ENCODE results near the gene PLEKHA7. TPM values are rescaled to one million over a fixed set of nuclear protein-coding genes. Genes with fewer than 3 reads are reported as not detected.

Gene PLEKHA7
- total RNA-seq, 4 donors from 2014 or later: 23.6 to 47.5 (median 32.7) TPM

- Histone ChIP-seq H3K36me3 (peaks cover 11% of the 10 kb centered on the region), H3K27me3 (no peaks in the 10 kb centered on the region), H3K9me3 (no peaks in the 10 kb centered on the region), H3K27ac (no peak overlapping the region), H3K4me1 (peaks cover 20% of the 10 kb centered on the region), H3K4me3 (no peak overlapping the region)
- TF ChIP-seq EP300 (IDR thresholded peaks at IDR 0.05) (no peak), POLR2AphosphoS5 (IDR thresholded peaks at IDR 0.05) (no peak), POLR2A (IDR thresholded peaks at IDR 0.05) (no peak), CTCF (IDR thresholded peaks at IDR 0.05) (no peak)
- WGBS: 81% methylated on average over 4 of the region's 4 CpGs
- no peak for DNase-seq (ENCODE audit: low spot score in 2 of 2)
Measured at GRCh38 chr11:16857186-16857585, 157.0 kb downstream of the PLEKHA7 start.

GRCh38 chr11:16856022-16856471 lies 158.2 kb downstream of the PLEKHA7 start:
- no peak overlapping the region for H3K27ac ChIP-seq
- no peaks in the 10 kb centered on the region for H3K27me3 ChIP-seq
- peaks cover 9% of the 10 kb centered on the region for H3K4me1 ChIP-seq
- H3K9me3 ChIP-seq: no peaks in the 10 kb centered on the region
- no peak for DNase-seq (ENCODE audit: low spot score in 2 of 2)
- TF ChIP-seq EP300 (IDR thresholded peaks at IDR 0.05): no peak
- TF ChIP-seq CTCF (IDR thresholded peaks at IDR 0.05): no peak
- TF ChIP-seq POLR2A (IDR thresholded peaks at IDR 0.05): no peak
- no peak for TF ChIP-seq POLR2AphosphoS5 (IDR thresholded peaks at IDR 0.05)
- H3K4me3 ChIP-seq: no peak overlapping the region
- H3K36me3 ChIP-seq: peaks cover 15% of the 10 kb centered on the region
- WGBS: 63% methylated on average over 3 of the region's 3 CpGs

GRCh38 chr11:16854979-16855378 lies 159.2 kb downstream of the PLEKHA7 start:
- Histone ChIP-seq H3K36me3 (peaks cover 25% of the 10 kb centered on the region), H3K9me3 (no peaks in the 10 kb centered on the region), H3K27me3 (no peaks in the 10 kb centered on the region), H3K4me1 (no peaks in the 10 kb centered on the region), H3K4me3 (no peak overlapping the region), H3K27ac (no peak overlapping the region)
- no peak for DNase-seq (ENCODE audit: low spot score in 2 of 2)
- WGBS: 88% methylated on average over 4 of the region's 4 CpGs
- no peak for TF ChIP-seq EP300 (IDR thresholded peaks at IDR 0.05)
- no peak for TF ChIP-seq POLR2A (IDR thresholded peaks at IDR 0.05)
- no peak for TF ChIP-seq POLR2AphosphoS5 (IDR thresholded peaks at IDR 0.05)
- no peak for TF ChIP-seq CTCF (IDR thresholded peaks at IDR 0.05)

GRCh38 chr11:16853859-16854258 lies 160.4 kb downstream of the PLEKHA7 start:
- H3K27ac ChIP-seq: no peak overlapping the region
- 93% methylated on average over 2 of the region's 2 CpGs for WGBS
- no peak for DNase-seq (ENCODE audit: low spot score in 2 of 2)
- TF ChIP-seq POLR2AphosphoS5 (IDR thresholded peaks at IDR 0.05): no peak
- no peak for TF ChIP-seq EP300 (IDR thresholded peaks at IDR 0.05)
- no peak for TF ChIP-seq CTCF (IDR thresholded peaks at IDR 0.05)
- TF ChIP-seq POLR2A (IDR thresholded peaks at IDR 0.05): no peak
- peaks cover 28% of the 10 kb centered on the region for H3K36me3 ChIP-seq
- no peaks in the 10 kb centered on the region for H3K9me3 ChIP-seq
- no peaks in the 10 kb centered on the region for H3K4me1 ChIP-seq
- no peak overlapping the region for H3K4me3 ChIP-seq
- H3K27me3 ChIP-seq: no peaks in the 10 kb centered on the region

GRCh38 chr11:16853266-16853665 lies 160.9 kb downstream of the PLEKHA7 start:
- Histone ChIP-seq H3K27ac (no peak overlapping the region), H3K4me3 (no peak overlapping the region), H3K27me3 (no peaks in the 10 kb centered on the region), H3K9me3 (no peaks in the 10 kb centered on the region), H3K36me3 (peaks cover 28% of the 10 kb centered on the region), H3K4me1 (no peaks in the 10 kb centered on the region)
- TF ChIP-seq EP300 (IDR thresholded peaks at IDR 0.05) (no peak), CTCF (IDR thresholded peaks at IDR 0.05) (no peak), POLR2AphosphoS5 (IDR thresholded peaks at IDR 0.05) (no peak), POLR2A (IDR thresholded peaks at IDR 0.05) (no peak)
- DNase-seq (ENCODE audit: low spot score in 2 of 2): no peak
- 84% methylated on average over 1 of the region's 1 CpG for WGBS

Data from suprapubic skin (tissue), 4 donors.